Measurements from ENCODE around the gene VANGL1.

Gene VANGL1

GRCh38 chr1:115649964-115650363, 8.2 kb downstream of the VANGL1 start:
- TF ChIP-seq, protein P1, sequence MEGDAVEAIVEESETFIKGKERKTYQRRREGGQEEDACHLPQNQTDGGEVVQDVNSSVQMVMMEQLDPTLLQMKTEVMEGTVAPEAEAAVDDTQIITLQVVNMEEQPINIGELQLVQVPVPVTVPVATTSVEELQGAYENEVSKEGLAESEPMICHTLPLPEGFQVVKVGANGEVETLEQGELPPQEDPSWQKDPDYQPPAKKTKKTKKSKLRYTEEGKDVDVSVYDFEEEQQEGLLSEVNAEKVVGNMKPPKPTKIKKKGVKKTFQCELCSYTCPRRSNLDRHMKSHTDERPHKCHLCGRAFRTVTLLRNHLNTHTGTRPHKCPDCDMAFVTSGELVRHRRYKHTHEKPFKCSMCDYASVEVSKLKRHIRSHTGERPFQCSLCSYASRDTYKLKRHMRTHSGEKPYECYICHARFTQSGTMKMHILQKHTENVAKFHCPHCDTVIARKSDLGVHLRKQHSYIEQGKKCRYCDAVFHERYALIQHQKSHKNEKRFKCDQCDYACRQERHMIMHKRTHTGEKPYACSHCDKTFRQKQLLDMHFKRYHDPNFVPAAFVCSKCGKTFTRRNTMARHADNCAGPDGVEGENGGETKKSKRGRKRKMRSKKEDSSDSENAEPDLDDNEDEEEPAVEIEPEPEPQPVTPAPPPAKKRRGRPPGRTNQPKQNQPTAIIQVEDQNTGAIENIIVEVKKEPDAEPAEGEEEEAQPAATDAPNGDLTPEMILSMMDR (IDR thresholded peaks at IDR 0.05; ENCODE audit: insufficient read depth, low read depth, low read length, missing control alignments) = no peak
- H3K4me3 ChIP-seq (ENCODE audit: low read depth, low read length) = no peak overlapping the region
- DNase-seq (ENCODE audit: low read depth) = no peak

DNA sequence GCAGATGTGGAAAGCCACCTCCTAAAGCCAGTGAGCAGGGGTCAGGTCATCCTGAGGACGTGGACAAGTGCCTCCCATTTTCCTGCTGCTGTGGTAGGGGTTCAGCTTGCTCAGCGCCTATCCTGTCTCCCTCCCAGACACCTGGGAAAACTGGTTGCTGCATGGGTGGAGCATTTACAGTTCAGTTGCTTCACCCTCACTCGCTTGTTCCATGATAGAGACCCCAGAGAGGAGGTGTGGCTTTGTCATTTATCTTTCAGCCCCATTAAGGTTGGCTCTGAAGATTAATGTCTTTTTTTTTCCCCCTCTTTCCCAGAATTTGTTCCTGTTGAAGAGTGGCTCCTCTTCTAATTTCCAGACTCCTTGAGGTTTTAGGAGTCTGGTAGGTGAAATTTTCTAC, 9.2 kb downstream of the VANGL1 start:
- TF ChIP-seq, protein P1 (IDR thresholded peaks at IDR 0.05; ENCODE audit: insufficient read depth, low read depth, low read length, missing control alignments) = no peak
- DNase-seq (ENCODE audit: low read depth) = no peak

DNA sequence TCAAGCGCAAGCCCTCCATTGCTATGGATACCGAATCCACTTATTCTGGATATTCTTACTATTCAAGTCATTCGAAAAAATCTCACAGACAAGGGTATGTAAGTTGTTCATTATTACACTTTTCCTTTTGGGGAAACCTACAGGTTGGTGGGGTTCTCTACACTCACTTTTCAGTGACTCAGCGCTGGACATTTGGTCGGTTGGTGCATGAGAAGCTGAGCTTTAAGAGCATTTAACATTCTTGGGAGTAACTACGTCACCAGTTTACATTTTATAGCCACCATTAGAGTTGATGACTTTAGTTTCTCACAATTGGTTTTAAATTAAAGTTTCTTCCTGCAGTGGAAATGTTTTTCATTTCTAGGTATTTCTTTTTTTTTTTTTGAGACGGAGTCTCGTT, 9.6 kb downstream of the VANGL1 start:
- TF ChIP-seq, protein P1 (IDR thresholded peaks at IDR 0.05; ENCODE audit: insufficient read depth, low read depth, low read length, missing control alignments) = no peak
- H3K4me3 ChIP-seq (ENCODE audit: low read depth, low read length) = no peak overlapping the region
- no peak for DNase-seq (ENCODE audit: low read depth)

More for the DNA sequence above, 9.2 kb downstream of the VANGL1 start:
- no peak overlapping the region for H3K4me3 ChIP-seq (ENCODE audit: low read depth, low read length)

DNA sequence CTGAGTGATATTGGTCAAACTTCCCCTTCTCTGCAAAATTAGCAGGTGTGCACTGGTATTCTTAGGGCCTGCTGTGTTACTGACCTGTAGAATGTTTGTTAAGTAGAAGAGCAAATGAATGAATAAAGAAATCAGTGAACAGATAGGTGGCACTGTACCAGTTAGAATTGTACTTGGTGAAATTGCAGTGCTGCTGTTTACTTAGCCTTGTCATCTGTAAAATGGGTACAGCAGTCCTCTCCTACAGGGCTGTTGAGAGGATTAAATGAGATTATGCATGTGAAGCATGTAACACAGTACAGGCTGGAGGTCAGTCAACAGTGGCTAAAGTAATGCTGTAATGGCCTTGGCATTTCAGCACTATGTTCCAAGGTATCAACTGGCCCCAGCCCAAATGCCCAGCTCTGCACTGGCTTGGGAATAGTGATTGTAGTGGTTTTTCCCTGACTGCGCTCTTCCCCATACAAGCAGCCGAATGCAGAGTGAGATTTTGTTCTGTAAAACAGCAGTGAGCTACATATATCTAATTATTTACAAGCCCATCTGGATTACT, 10.5 kb downstream of the VANGL1 start:
- no peak overlapping the region for H3K4me3 ChIP-seq (ENCODE audit: low read depth, low read length)
- no peak for DNase-seq (ENCODE audit: low read depth)
- TF ChIP-seq, protein P1 (IDR thresholded peaks at IDR 0.05; ENCODE audit: insufficient read depth, low read depth, low read length, missing control alignments) = no peak

DNA sequence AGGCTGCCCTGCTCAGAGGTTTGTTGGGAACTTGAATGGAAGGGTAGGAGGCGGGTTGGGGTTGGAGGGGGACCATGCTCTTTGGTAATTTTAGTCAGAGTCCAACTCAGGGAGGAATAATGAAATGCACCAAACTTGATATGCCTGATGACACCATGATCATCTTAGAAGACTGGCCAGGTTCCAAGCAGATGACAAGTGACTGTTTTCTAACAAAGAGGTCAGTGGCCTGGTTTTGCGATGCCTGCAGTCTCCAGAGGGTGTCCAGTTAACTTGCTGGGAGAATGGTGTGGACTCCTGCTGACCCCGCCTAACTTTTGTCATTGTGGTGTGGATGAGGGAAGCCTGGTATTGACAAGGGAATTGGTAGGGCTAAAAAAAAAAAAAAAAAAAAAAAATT, 12.4 kb downstream of the VANGL1 start:
- DNase-seq (ENCODE audit: low read depth) = no peak
- TF ChIP-seq, protein P1 (IDR thresholded peaks at IDR 0.05; ENCODE audit: insufficient read depth, low read depth, low read length, missing control alignments) = no peak

DNA sequence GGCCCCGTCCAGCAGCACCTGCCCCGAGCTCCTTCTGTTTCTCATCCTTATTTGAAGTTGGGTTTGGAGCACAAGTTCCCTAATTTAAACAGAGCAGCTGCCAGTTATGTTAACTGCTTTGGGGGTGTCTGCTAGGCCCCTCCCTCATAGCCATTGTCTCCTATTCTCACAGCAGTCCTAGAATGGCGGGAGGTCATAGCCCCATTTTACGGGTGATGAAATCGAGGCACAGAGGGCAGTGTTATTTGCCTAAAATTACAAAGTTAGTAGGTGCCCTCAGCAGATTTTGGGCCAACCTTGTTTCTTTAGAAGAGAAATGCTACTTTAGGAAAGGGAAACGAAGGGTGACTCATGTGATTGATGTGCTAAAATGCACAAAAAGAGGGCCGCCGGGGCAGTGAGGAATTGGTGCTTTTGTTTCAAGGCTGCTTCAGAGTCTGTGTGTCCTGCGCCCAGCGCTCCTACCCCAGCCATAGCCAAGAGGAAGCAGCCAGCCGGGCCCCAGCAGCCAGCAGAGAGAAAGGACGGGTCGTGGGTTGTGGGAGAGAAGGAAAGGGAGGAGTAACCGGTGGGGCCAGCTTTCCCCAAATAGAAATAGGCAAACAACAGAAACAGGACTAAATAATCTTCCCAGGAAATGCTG, 13.0 kb downstream of the VANGL1 start:
- DNase-seq (ENCODE audit: low read depth) = no peak
- H3K4me3 ChIP-seq (ENCODE audit: low read depth, low read length) = no peak overlapping the region
- TF ChIP-seq, protein P1 (IDR thresholded peaks at IDR 0.05; ENCODE audit: insufficient read depth, low read depth, low read length, missing control alignments) = no peak

More for the DNA sequence above, 12.4 kb downstream of the VANGL1 start:
- no peak overlapping the region for H3K4me3 ChIP-seq (ENCODE audit: low read depth, low read length)

- no peak for DNase-seq (ENCODE audit: low read depth)
- H3K4me3 ChIP-seq (ENCODE audit: low read depth, low read length) = no peak overlapping the region
- TF ChIP-seq, protein P1 (IDR thresholded peaks at IDR 0.05; ENCODE audit: insufficient read depth, low read depth, low read length, missing control alignments) = no peak
Measured at GRCh38 chr1:115655306-115655663, 13.5 kb downstream of the VANGL1 start.

Data from GM12865 (cell line).